Lung (tissue), 12 donors: ENCODE results near the gene AK4. TPM values are rescaled to one million over a fixed set of nuclear protein-coding genes. Genes with fewer than 3 reads are reported as not detected.
A peak's percentile ranks its signal among the peaks of the same experiment; 100 is the strongest.

ENCODE experiments used
- ATAC-seq: fragments of 200-7000 bp; cut with Tn5 transposase; one replicate; pipeline ENCODE4 v1.9.1; 2020; ENCODE audit warnings: moderate number of reproducible peaks; ENCODE audit not compliant: insufficient read depth, low FRiP score
- DNase-seq, 3 donors: peaks; one replicate each; pipeline ENCODE4 v3.0.0-alpha.2; 2013 to 2017
- H3K27ac ChIP-seq, 2 donors: one replicate each; pipeline ENCODE4 v1.5.1; 2013; ENCODE audit warnings: mild to moderate bottlenecking in 2 of 2, moderate library complexity in 2 of 2, control low read depth in 1 of 2, inconsistent platforms in 1 of 2, low read depth in 1 of 2, low read length in 1 of 2
- H3K27me3 ChIP-seq, 3 donors: one replicate each; pipeline ENCODE4 v1.5.1; 2013; ENCODE audit warnings: low read length in 2 of 3; ENCODE audit not compliant: control insufficient read depth in 3 of 3, insufficient read depth in 3 of 3
- H3K36me3 ChIP-seq, 4 donors: one replicate each; pipeline ENCODE4 v1.5.1; 2013; ENCODE audit warnings: low read length in 4 of 4, mild to moderate bottlenecking in 1 of 4, moderate library complexity in 1 of 4; ENCODE audit not compliant: control insufficient read depth in 4 of 4, insufficient read depth in 4 of 4
- H3K4me1 ChIP-seq, 5 donors: one replicate each; pipeline ENCODE4 v1.5.1; 2013; ENCODE audit warnings: low read length in 5 of 5, mild to moderate bottlenecking in 2 of 5, moderate library complexity in 1 of 5; ENCODE audit not compliant: control insufficient read depth in 5 of 5, insufficient read depth in 5 of 5
- H3K4me3 ChIP-seq: one replicate; pipeline ENCODE4 v1.5.1; 2013; ENCODE audit warnings: mild to moderate bottlenecking, control low read depth, moderate library complexity
- H3K9ac ChIP-seq, 2 donors: one replicate each; pipeline ENCODE4 v1.5.1; 2013; ENCODE audit warnings: low read length in 2 of 2, control low read depth in 1 of 2; ENCODE audit not compliant: insufficient read depth in 1 of 2
- H3K9me3 ChIP-seq, 4 donors: one replicate each; pipeline ENCODE4 v1.5.1; 2013; ENCODE audit warnings: low read length in 3 of 4, mild to moderate bottlenecking in 1 of 4, moderate library complexity in 1 of 4; ENCODE audit not compliant: control insufficient read depth in 4 of 4, insufficient read depth in 3 of 4
- CTCF ChIP-seq: IDR thresholded peaks from 2 replicates; pipeline ENCODE4 v1.5.1; 2012; ENCODE audit warnings: mild to moderate bottlenecking; ENCODE audit errors: control extremely low read depth, extremely low read depth
- WGBS, 2 donors: extraction: QIAGEN DNeasy Blood & Tissue Kit; methylation state at CpG; one replicate each; pipeline ENCODE4 v1.1.7; 2013; 5-methylcytosine and 5-hydroxymethylcytosine counted together
- polyA plus RNA-seq, 2 donors: library from polyadenylated mRNA; stranded (reverse); fragments of 200-250 nt; gene quantifications; one replicate each; pipeline ENCODE4 v1.2.1, GENCODE V29; 2013
- total RNA-seq, 2 donors: library from RNA; depleted of rRNA in 1 of 2; stranded (reverse); fragments of >200 nt in 1 of 2; gene quantifications; one replicate each; pipeline ENCODE4 v1.2.1, GENCODE V29; 2014 to 2021
- donor health status: control.
- donor health status: control.
- donor health status: Bipolar disorder and iron deficiency.
- donor health status: healthy.
- donor health status: DM: yes; HTN: yes; CAD: no.

Gene AK4
- total and polyA plus RNA-seq, 4 donors: 1.1 to 13.7 (median 6.5) TPM

- H3K9me3 ChIP-seq: no peaks in the 10 kb centered on the region
- no peak for TF ChIP-seq CTCF
- H3K27ac ChIP-seq: no peak overlapping the region
- H3K36me3 ChIP-seq: no peaks in the 10 kb centered on the region
- WGBS, 2 donors: 80 to 86% methylated on average over 4 of the region's 4 CpGs
- no peak for DNase-seq
- H3K9ac ChIP-seq: no peak overlapping the region
- H3K27me3 ChIP-seq: peaks cover 0 to 30% (median 20%) of the 10 kb centered on the region in 3 donors
- ATAC-seq: peak; percentile 70
- H3K4me1 ChIP-seq: peaks cover 0 to 10% (median 0%) of the 10 kb centered on the region in 5 donors
- H3K4me3 ChIP-seq: no peak overlapping the region
These were observed 113.0 kb downstream of the AK4 start for GRCh38 chr1:65260851-65261473.

- Histone ChIP-seq H3K9me3 (no peaks in the 10 kb centered on the region), H3K27me3 (peaks cover 0 to 29% (median 17%) of the 10 kb centered on the region in 3 donors), H3K9ac (no peak overlapping the region), H3K27ac (no peak overlapping the region), H3K4me1 (peaks cover 0 to 10% (median 0%) of the 10 kb centered on the region in 5 donors), H3K4me3 (no peak overlapping the region), H3K36me3 (no peaks in the 10 kb centered on the region)
- ATAC-seq (no peak), DNase-seq (no peak)
- no peak for TF ChIP-seq CTCF
- WGBS, 2 donors: 94 to 100% methylated on average over 1 of the region's 1 CpG
These were observed 115.3 kb downstream of the AK4 start for GRCh38 chr1:65263286-65263685.

GRCh38 chr1:65264197-65264929 is 116.4 kb downstream of the AK4 start:
- no peak for ATAC-seq
- peak overlapping the region; percentile 4 for H3K4me3 ChIP-seq

More at GRCh38 chr1:65264197-65264929, 116.4 kb downstream of the AK4 start:
- H3K27me3 ChIP-seq: peaks cover 0 to 25% (median 17%) of the 10 kb centered on the region in 3 donors
- WGBS, 2 donors: 14% methylated on average over 15 of the region's 15 CpGs
- no peak overlapping the region for H3K27ac ChIP-seq
- DNase-seq: peak; percentile 45 to 80 (median 68)
- H3K9me3 ChIP-seq: no peaks in the 10 kb centered on the region
- H3K4me1 ChIP-seq: peaks cover 0 to 10% (median 0%) of the 10 kb centered on the region in 5 donors
- TF ChIP-seq CTCF: no peak
- no peak overlapping the region for H3K9ac ChIP-seq
- no peaks in the 10 kb centered on the region for H3K36me3 ChIP-seq
